Measurements from ENCODE around the gene PHACTR1.
"Not testable (repeated sequence)": the region's sequence is repeated elsewhere in the genome, so short reads cannot be mapped to it uniquely, and the experiment has no call there.

Gene PHACTR1

DNA sequence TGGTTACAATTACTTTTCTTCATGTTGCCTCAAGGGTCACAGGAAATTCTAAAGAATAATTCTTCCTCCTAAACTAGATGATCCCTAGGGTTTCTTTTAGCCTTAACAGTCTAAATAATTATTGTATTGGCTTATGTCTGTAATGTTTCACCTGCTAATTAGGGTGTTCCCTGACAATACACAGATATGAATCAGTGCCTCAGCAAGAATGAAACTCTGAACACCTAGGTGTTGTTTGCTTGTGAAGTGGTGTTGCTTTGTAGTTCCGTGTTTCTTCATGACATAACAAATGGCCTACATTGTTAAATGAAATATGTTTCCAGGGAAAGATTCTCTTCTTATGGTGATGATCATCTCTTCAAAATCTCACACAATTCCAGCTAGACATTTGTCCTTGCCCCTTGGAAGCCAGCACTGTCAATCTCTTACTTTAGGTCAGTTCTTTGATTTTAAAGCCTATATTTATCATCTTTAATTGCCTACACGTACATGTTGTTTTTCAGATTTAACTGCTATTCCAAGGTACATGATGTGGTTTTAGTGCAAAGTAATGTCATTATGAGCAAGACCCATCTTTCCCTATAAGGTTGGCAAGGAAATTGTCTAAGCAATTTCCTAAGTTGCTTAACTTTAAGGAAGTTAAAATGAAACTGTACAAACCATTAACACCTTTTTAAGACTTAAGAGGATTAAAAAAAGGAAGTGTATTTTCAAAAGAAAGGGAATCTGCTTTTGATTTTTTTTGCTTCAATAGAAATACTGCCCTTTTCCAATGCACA lies 499.9 kb downstream of the PHACTR1 start:
- DNase-seq = peak; percentile 6

- DNase-seq = no peak
Observed at GRCh38 chr6:13217206-13217905, 500.8 kb downstream of the PHACTR1 start.

- no peak for DNase-seq
Observed at GRCh38 chr6:13220266-13220665, 503.7 kb downstream of the PHACTR1 start.

DNA sequence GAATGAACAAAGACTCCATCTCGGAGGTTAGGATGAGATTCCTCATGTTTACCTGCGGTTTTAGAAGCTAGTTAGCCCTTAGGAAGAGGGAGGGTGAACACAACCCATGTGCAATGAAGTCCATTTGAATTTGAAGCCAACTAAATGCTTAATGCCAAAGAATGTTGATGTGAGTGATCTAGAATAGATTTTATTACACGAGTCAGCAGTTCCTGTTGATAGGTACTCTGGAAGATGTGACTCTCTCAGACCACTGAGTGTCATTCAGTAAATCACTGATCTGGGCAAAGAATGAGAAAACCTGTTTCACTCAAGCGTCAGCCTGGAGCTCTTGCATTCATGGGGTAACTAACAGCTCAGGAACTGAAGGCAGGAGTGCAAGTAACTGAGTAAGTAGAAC lies 505.5 kb downstream of the PHACTR1 start:
- DNase-seq = no peak

DNA sequence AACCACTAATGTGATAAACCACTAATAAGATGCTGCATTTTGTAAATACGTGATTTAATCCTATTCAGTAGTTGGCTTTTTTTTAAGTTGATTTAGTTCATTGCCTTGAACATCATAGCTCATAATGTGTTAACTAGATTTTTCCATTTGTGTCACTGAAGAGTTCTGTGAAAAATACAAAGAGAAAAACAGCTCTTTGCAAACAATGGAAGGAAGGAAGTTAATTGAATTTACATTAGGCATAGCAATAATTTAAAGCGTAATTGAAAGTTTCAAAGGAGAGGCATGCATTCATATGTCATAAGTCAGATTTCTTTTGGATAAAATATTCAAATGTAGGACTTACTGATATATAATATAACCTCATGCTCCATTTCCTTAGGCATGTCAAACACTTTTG lies 509.5 kb downstream of the PHACTR1 start:
- no peak for DNase-seq

GRCh38 chr6:13228264-13229204 lies 512.0 kb downstream of the PHACTR1 start:
- no peak for DNase-seq

DNA sequence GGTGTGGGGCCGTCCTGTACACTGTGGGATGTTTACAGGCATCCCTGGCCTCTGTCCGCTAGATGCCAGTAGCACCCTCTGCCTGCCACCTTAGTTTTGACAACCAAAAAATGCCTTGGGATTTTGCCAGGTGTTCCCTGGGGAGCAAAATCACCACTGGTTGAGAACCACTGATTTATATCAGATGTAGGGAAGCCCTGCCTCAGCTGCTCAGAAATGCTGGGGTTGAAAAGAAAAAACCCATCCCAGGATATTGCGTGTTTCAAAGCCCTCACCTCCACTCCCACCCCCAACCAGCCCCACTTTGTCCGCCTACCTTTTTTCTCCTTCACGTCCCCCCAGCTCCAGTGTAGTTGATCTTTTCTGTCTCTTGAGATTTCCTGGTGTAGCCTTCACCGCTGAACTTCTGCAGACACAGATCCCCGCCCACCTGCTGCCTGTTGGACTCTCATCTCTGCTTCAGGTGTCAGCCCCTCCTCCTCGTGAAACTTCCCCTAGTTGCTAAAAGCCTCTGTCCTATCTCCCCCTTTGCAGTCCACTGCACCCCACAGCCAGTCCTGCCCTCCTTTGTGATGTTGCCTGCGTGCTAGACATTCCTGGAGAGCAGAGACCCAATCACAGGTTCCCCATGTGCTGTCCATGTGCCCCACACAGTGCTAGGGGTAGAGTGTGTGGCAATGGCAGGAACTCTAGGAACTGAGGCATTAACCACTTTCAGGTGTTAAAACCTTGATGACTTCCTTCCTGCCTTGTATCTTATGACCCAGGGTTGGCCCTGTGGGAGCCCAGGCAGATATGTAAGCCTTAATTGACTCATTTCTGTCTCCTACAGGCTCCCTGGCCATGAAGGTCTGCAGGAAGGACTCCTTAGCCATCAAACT lies 512.9 kb downstream of the PHACTR1 start:
- peak; percentile 54 for DNase-seq

- no peak for DNase-seq
Observed at GRCh38 chr6:13233106-13233505, 516.5 kb downstream of the PHACTR1 start.

DNA sequence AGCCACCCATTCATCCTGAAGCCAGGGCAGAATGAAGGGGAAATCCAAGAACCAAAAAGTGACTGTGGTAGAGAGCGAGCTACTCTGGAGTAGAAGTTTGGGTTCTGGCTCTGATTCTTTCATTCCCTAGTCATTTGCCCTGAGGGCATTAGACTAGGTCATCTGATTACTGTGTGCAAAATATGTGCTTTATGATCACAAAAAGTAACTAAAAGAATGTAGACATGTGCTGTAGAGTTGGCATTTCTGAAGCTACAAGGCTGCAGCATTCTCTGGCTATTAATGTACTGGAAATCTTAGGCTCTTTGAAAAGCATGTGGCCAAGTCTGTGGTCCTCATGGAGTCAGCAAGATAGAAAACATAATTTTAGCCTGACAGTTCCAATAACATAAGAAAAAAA lies 517.6 kb downstream of the PHACTR1 start:
- no peak for DNase-seq

- DNase-seq = no peak
Observed at GRCh38 chr6:13235339-13235738, 518.8 kb downstream of the PHACTR1 start.

DNA sequence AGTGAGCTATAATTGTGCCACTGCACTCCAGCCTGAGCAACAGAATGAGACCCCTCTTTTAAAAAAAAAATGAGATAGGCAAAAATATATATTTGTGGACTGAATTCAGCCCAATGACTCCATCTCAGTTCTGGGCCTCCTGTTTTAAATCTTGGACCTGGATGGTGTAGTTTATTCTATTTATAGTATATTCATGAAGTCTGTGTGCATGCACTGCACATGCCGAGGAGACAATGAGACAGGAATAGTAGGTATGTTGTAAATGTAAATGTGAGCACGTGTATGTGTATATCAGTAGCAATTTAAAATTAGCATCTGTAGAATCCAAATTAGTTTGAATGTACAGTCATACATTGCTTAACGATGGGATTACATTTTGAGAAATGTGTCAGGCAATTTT lies 520.8 kb downstream of the PHACTR1 start:
- no peak for DNase-seq

DNA sequence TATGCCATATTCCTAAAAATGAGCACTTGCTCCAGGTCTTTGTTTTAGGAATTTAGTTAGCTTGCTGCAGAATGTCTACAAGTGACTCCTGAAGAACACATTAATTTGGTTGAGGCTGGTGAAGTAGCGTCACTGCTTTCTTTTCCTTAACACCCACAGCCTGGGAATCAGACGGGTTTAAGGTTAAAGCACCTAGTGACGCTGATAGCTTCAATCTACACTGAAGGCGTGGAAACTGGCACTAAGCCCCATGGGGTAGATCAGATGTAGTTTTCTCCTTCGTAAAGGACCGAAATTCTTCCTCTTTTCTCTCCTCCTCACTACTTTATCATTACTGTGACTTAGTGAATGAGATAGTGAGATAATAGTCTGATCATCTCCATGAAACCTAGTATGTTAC lies 521.5 kb downstream of the PHACTR1 start:
- no peak for DNase-seq

GRCh38 chr6:13238640-13239216 lies 522.2 kb downstream of the PHACTR1 start:
- DNase-seq = no peak

- no peak for DNase-seq
Observed at GRCh38 chr6:13239530-13240455, 523.2 kb downstream of the PHACTR1 start.

DNA sequence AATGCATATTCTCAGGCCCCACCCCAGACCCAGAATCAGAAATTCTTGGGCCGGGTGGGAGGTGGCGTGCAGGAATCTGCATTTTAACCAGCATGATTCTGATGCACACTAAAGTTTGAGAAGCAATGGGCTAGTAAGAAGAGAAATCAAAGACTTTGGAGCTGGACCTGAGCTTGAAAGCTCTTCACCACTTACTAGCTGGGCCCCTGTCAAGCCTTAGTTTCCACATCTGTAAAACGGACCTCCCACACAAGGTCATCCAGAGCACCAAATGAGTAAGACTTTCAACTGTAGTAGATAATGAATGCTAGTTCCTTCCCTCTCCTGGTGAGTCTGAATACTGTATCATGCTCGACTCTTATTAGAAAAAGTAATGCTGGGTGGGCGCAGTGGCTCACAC lies 524.8 kb downstream of the PHACTR1 start:
- no peak for DNase-seq

DNA sequence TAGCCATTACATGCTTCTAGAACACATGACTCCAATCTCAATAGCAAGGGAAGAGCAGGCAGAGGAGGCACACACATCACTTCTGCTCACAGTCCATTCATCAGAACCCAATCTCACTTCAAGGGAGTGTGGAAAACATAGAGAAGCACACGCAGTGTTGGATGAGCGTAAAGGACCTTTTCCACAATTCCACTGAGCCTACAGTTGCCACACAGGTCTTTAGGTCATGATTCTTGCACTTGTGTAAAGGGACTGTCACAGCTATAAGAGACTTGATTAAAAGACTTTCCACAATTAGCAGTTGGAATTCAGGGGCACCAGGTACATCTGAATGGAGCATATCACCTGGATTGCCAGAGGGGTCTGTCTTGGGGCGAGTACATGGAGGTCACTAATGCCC lies 525.6 kb downstream of the PHACTR1 start:
- DNase-seq = no peak

GRCh38 chr6:13242590-13242989 lies 526.0 kb downstream of the PHACTR1 start:
- DNase-seq = no peak

- DNase-seq = no peak
Observed at GRCh38 chr6:13243033-13243432, 526.5 kb downstream of the PHACTR1 start.

- not testable (repeated sequence) for DNase-seq
Observed at GRCh38 chr6:13243745-13244144, 527.2 kb downstream of the PHACTR1 start.

GRCh38 chr6:13247627-13248026 lies 531.1 kb downstream of the PHACTR1 start:
- DNase-seq = no peak

DNA sequence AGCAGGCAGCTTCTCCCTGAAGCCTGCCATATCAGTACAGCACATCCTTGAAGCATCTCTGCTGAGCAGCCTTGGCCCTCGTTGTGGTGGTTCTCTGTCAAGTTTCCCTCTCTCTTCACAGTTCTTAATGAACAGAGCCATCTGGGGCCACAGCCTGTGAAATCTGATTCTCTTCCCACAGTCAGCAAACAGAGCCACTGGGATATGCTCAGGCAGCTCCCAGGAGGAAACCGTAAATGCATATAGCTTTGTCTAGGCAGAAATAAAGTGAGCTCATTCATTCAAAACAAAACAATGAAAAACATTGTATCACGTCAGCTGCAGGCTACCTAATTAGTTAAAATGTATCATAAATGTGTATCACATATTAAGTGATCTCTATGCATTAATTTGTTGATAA lies 531.5 kb downstream of the PHACTR1 start:
- no peak for DNase-seq
